Stromal cell of bone marrow (primary cell): ENCODE results near the gene DCAF7.

Experiments used
- DNase-seq: peaks from one replicate; pipeline ENCODE4 v3.0.0-alpha.2; 2012; ENCODE audit warnings: low read depth

DCAF7 gene

DNA sequence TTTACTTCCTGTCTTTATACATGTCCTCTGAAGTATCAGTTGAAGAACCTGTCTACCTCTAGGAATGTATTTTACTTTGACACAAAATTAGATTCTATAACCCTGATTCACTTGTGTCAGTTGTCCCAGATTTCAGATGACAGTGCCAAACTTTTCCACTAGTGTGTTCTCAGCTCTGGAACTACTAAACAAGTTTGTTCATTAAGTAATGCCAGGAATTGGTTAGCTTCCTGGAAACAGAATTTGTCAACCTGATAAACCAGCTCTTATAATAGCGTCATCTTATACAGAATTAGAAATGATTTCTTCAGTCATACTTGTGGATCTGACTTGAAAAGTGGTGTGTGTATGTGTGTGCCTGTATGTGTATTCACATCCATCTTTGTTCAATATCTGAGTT, 79.3 kb downstream of the DCAF7 start:
- DNase-seq: no peak

DNA sequence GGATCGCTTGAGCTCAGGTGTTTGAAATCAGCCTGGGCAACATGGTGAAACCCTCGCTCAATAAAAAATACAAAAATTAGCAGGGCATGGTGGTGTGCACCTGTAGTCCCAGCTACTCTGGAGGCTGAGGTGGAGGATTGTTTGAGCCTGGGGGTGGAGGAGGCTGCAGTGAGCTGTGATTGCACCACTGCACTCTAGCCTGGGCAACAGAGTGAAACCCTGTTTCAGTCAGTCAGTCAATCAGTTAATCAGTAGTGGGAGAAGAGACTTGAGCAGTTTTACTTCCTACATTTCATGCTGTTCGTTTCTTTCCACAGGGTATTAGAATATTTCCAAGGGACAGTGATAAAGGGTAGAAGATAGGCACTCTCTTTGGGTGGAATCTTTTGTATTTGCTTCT, 80.8 kb downstream of the DCAF7 start:
- DNase-seq: no peak

GRCh38 chr17:63631626-63632025, 81.3 kb downstream of the DCAF7 start:
- DNase-seq: no peak

DNA sequence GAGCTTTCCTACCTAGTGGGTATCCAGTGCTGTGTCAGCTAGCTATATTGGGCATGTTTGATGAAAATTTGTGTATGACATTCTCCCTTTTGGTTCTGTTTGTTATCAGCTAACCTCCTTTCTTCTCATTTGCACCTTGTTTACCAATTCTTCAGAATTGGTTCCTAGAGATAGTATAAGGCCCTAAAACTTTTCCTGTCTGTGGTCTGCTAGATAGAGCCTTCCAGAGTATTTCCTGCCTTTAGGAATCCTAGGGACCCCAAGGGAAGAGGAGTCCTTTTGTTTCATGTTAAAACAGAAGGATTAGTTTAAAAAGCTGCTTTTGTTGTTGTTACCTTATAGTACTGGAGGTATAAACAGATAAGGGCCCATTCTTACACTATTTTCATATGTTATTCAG, 83.5 kb downstream of the DCAF7 start:
- DNase-seq: no peak

- DNase-seq: no peak
Measured at GRCh38 chr17:63634163-63634562, 83.9 kb downstream of the DCAF7 start.

DNA sequence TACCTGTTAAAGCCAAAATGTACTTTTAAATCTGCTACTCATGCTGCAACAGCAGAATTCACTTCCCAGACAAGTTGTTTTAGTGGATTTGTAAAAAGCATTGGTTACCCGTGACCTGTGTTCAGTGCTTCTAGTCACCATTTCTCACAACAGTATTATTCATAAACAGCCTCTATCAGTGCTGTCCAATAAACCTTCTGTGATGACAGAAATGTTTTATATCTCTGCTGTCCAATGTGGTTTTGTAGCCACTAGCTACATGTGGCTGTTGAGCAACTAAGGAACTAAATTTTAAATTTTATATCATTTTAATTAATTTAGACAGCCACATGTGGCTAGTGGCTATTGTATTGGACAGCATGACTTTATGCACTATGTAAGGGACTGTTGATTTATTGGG, 84.5 kb downstream of the DCAF7 start:
- DNase-seq: no peak

DNA sequence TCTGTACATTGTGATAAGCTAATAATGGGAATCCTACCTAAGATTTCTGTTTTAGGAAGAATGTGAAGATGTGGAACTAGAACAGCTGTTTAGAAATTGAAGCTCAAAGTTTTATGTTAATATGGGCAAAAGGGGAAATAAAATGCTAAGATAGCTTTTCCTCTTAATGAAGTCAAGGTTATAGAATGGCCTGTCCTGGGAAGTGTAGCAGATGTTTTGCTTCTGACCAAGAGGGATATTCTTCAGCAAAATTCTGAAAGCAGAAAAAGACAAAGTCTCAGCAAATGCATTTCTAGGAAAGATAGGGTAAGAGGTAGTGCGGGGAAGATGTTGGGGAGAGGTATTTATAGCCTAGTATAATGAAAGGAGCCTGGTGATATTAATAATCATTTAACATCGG, 85.0 kb downstream of the DCAF7 start:
- no peak for DNase-seq

DNA sequence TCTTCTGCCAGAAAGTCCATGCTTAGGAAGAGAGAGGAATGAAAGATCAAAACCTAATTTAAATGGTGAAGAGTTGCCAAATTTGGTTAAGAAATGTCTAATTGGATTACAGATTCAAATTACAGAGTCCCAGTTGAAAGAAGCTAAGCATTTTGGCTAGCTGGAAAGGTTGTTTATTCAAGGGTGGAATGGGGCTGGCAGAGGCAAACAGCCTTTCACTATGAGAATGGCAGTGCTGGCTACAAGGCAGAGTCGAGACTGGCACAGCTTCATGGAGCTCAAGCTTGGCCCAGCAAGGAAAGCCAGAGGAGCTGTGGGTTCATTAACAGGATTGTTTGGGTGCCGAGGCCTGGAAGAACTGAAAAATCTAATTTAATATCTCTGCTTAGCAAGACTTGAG, 85.5 kb downstream of the DCAF7 start:
- no peak for DNase-seq

- DNase-seq: no peak
Measured at GRCh38 chr17:63639125-63639524, 88.8 kb downstream of the DCAF7 start.

- DNase-seq: no peak
Measured at GRCh38 chr17:63640038-63640437, 89.8 kb downstream of the DCAF7 start.

DNA sequence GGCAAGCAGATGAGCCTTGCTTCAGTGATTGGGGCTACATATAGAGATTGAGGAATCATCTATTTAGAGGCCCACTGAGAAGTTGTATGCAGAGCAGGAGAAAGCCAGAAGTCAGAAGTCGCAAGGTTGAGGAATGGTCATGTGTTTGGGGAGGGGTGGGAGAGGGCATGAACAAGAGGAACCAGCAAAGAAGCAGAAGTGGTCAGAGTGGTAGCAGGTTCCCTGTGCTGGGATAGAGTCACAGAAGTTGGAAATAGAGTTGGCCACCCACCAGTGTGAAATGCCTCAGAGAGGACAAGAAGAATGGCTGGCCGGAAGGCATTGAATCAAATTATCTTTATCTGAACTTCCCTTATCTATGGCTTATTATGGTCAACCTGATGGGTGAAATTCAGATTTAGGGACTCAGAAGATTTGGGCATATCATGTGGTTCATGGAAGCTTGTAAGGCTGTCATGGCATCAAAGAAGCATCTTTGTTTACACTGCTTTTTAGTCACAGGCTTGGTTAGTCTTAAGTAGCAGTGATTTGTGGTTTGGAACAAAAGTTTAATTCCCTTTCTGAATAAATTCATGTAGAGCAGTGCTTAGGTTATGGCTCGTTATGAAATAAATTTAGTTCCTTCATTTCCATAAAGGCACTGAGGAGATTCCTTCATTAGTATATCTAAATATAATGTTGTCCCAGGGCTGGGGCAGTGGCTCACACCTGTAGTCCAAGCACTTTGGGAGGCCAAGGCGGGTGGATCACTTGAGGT, 91.6 kb downstream of the DCAF7 start:
- no peak for DNase-seq
